Suprapubic skin (tissue), 3 donors: ENCODE measurements around the gene CADPS.

ENCODE experiments used
- CTCF ChIP-seq, 2 donors: fragments of 200-600 bp in 1 of 2; fragments of 450-650 bp in 1 of 2; sonication (generic) in 1 of 2; IDR thresholded peaks; one replicate each; pipeline ENCODE4 v1.5.1; 2016 to 2019; ENCODE audit warnings: antibody characterized with exemption in 2 of 2, mild to moderate bottlenecking in 1 of 2, moderate library complexity in 1 of 2
- EP300 ChIP-seq: sonication (generic); formaldehyde crosslinking; IDR thresholded peaks from one replicate; pipeline ENCODE4 v1.6.1; 2017; ENCODE audit warnings: antibody characterized with exemption

- TF ChIP-seq CTCF (IDR thresholded peaks at IDR 0.05) = no peak
- no peak for TF ChIP-seq EP300
Observed at GRCh38 chr3:62727981-62728380, 147.2 kb downstream of the CADPS start.
